Epithelial cell of esophagus (primary cell): ENCODE data around the gene MYLK.

Experiments
- DNase-seq: peaks from one replicate; pipeline ENCODE4 v3.0.0; 2010; ENCODE audit warnings: low read depth
- H3K4me3 ChIP-seq: 2 replicates; pipeline ENCODE4 v1.5.1; 2011; ENCODE audit warnings: mild to moderate bottlenecking, low read length, control low read depth
- TF ChIP-seq, protein P1 (sequence below): IDR thresholded peaks from 2 replicates; pipeline ENCODE4 v1.5.1; 2011; ENCODE audit warnings: low read depth, mild to moderate bottlenecking, low read length, control low read depth, inconsistent platforms; ENCODE audit not compliant: insufficient read depth; ENCODE audit errors: missing control alignments

Gene MYLK

DNA sequence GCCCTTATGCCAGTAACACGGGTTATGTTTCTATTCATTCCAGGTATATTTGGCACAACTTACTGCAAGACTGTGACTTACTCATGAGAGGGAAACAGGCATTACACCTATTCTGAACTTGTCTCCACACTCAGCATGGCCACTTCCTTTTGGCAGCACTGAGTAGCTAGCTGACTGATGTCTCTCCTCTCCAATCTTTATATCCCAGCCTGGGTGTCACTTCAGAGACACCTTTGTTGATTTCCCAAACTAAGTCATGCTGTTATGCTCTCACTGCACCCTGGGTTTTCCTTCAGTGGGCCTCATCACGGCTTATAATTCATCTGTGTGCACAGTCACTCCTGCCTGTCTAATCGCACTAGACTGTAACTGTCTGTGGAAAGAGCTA lies 114.8 kb downstream of the MYLK start:
- H3K4me3 ChIP-seq, result no peak overlapping the region
- DNase-seq, result peak; percentile 37
- TF ChIP-seq, protein P1, sequence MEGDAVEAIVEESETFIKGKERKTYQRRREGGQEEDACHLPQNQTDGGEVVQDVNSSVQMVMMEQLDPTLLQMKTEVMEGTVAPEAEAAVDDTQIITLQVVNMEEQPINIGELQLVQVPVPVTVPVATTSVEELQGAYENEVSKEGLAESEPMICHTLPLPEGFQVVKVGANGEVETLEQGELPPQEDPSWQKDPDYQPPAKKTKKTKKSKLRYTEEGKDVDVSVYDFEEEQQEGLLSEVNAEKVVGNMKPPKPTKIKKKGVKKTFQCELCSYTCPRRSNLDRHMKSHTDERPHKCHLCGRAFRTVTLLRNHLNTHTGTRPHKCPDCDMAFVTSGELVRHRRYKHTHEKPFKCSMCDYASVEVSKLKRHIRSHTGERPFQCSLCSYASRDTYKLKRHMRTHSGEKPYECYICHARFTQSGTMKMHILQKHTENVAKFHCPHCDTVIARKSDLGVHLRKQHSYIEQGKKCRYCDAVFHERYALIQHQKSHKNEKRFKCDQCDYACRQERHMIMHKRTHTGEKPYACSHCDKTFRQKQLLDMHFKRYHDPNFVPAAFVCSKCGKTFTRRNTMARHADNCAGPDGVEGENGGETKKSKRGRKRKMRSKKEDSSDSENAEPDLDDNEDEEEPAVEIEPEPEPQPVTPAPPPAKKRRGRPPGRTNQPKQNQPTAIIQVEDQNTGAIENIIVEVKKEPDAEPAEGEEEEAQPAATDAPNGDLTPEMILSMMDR, result no peak

DNA sequence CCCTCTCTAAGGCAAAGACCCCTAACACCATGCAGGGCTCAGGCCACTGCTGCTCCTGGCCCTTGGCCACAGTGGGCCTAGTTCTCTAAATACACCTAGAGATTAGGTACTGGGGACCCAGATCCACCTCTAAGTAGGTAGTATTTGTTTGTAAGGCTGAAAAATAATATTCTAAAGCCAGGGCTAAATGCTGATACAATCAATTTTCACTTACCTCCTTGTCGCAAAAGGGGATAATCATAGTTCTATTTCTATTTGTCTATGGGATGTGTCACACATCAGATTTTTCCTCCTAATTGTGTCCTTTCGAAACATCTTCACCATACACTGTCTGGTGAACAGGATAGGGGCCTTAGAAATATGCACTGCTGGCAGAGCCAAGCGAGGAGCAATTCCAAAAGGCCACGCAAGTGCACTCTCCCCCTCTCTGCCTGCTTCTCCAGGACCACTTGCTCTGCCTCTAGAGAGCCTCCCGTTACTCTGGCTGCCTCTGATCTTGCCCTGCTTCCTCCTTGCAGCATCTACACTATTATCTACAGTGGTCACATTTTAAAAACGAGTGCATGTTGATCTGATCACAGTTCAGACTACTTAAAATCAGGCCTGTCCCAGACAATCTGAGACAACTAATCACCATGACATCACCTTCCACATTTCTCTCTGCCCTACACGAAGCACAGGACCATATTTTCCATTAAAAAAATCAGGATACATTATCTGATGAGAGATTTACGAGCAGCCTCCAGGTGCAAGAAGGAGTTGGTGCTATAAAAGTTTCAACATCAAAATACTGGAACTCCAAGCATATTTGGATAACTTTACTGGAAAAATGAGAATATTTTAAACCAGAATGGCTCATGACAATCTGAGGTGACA lies 115.4 kb downstream of the MYLK start:
- no peak overlapping the region for H3K4me3 ChIP-seq
- TF ChIP-seq, protein P1, result no peak
- no peak for DNase-seq

DNA sequence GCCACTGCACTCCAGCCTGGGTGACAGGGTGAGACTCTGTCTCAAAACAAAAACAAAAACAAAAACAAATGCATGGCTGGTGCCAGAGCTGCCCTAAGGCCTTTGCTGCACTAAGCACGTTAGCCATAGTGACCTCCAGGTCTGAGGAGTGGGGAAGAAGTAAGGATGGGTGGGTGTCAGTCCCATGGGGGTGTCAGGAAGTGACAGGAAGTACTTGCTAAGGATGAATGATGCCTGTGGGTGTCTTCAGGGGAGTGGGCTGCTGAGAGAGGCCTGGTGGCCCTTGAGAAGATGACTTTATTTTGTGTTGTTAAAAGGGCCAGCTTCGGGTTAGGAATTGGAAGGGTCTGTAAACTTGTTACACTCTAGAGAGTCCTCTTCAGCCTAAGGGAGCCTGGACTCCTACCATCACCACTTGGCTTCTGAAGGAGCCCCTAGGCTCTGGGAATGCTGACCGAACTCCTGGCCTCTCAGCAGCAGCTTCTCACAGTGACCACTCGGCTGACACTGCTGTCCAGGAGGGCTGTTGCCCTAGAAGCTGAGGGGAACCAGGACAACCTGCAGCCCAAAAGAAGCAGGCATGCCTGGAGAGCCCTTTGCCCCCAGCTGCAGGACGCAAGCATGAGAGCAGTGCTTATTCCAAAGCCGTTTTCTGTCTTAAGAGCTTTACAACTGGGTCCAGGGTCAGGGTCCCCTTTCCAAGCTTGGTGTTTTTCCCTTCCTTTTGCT lies 116.4 kb downstream of the MYLK start:
- DNase-seq, result no peak
- no peak overlapping the region for H3K4me3 ChIP-seq
- TF ChIP-seq, protein P1, result no peak

DNA sequence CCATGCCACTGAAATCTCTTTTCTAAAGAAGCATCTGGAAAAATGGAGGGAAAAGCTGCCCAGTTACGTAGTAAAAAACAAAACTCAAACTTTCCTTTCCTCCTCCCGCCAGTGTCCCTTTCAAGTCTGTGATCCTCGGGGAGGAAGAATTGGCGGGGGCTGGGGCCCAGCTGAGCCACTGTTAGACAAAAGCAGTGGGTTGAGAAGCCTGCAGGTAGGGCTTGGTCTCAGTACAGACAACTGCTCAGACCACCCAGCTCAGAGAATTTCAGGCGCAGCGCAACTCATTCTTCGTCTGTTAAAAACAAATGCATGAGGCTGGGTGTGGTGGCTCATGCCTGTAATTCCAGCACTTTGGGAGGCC lies 117.1 kb downstream of the MYLK start:
- TF ChIP-seq, protein P1, result no peak
- no peak overlapping the region for H3K4me3 ChIP-seq
- DNase-seq, result no peak

DNA sequence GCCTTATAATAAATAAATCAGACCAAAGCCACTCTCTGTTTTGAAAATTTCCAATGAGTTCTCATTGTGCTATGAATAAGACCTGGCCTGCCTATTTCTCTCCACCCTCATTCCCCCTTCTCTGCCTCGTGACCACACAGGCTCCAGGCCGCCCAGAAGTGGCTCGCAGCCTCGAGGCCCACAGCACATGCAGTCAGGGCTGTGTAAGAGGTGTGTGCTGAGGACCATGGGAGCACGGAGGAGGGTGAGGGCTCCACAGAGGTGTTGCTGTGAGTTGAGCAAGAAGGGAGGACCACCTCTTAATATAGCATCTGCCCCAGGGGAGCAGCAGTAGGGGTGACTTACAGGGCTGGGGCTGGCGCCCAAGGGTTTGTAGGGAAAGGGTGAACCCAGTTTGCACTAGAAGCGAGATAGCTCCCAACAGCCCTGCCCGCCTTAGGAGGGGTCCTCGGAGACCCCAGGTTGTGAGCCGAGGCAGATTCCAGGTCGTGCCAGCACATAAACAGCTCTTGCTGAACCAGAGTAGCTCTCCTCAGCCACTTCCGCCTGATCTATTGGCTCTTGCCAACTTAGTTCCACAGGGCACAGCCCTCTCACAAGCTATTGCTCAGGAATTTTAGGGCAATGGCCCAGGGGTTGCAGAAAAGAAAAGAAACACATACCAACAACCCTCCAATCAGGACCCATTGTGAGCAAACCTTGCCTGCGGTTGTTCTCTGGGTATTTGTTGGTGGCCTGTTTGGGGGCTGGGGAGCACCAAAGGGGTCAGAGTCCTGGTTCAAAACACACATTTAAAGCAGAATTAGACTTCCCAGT lies 117.7 kb downstream of the MYLK start:
- DNase-seq, result no peak
- TF ChIP-seq, protein P1, result no peak

DNA sequence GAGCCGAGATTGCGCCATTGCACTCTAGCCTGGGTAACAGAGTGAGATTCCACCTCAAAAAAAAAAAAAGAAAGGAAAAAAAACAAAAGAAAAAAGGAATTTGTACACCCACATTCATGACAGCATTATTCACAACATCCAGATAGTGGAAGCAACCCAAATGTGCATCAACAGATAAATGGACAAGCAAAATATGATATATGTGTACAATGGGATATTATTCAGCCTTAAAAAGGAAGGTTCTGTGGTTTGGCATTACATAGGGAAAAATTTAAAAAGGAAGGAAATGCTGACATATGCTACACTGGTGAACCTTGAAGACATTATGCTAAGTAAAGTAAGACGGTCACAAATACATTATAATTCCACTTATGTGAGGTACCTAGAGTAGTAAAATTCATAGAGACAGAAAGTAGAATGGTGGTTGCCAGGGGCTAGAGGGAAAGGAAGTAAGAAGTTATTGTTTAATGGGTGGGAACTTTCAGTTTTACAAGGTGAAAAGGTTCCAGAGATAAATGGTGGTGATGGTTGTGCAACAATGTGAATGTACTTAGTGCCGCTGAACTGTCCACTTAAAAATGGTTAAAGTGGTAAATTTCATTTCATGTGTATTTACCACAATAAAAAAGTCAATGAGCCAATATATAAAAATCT lies 118.5 kb downstream of the MYLK start:
- H3K4me3 ChIP-seq, result no peak overlapping the region
- TF ChIP-seq, protein P1, result no peak
- no peak for DNase-seq

More for the DNA sequence above, 117.7 kb downstream of the MYLK start:
- H3K4me3 ChIP-seq, result no peak overlapping the region
